Stimulated activated CD8-positive, alpha-beta memory T cell treated with anti-CD3 and anti-CD28 coated beads, Interleukin-4, amount 100 ng/mL, for 24 hours (primary cell): ENCODE measurements around the gene EMSY.

ENCODE experiments used
- DNase-seq: peaks from one replicate; pipeline ENCODE4 v3.0.0-alpha.2; 2020; ENCODE audit warnings: low read depth

Gene EMSY

DNA sequence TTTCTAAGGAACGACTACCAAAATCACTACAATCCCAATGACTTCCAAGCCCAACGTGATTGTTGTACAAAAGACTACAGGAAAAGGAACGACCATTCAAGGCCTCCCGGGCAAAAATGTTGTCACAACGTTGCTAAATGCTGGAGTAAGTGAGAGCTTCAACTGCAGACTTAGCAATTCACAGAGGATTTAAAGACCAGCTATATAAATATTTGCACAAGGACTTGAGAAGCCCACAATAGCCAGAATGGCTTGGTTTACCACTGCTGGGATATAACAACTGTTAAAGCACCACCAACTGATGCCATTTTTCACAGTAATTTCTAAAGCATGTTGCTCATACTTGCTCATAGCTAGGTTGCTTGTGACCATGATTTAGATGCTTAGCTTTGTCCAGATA is 78.3 kb downstream of the EMSY start:
- DNase-seq, result no peak

DNA sequence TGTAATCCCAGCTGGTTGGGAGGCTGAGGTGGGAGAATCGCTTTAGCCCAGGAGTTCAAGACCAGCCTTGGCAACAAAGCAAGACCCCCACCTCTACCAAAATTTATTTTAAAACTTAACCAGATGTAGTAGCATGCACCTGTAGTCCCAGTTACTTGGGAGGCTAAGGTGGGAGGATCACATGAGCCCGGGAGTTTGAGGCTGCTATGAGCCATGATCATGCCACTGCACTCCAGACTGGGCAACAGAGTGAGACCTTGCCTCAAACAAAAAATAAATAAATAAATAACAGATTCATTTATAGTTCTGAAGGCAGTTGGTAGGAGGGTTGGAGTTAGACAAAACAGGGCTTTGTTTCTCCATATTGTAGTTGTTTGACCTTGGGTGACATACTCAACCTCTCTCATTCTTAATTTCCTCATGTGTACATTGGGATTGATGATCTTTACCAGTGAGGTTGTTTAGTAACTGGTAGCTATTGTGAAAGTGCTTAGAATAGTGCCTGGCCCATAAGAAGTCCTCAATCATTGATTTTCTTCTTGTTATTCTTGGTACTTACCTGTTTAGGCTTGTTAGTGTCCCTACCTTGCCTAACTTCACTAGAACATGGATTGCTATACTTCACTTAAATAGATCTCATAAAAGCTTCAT is 79.1 kb downstream of the EMSY start:
- DNase-seq, result no peak

DNA sequence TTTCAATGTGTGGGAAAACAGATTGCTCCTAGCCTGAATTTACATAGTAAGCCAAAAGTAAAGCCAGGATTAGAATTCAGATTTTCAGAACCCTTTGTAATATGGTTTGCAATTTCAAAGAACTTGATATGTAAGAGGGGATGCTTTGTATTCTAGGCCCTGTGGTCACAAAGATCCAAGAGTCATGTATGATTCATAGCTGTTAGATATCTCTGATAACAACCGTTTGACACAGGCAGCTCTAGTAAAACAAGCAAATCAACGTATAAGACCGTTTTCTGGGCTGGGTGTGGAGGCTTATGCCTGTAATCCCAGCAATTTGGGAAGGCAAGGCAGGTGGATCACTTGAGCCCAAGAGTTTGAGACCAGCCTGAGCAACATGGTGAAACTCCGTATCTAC is 79.6 kb downstream of the EMSY start:
- no peak for DNase-seq

DNA sequence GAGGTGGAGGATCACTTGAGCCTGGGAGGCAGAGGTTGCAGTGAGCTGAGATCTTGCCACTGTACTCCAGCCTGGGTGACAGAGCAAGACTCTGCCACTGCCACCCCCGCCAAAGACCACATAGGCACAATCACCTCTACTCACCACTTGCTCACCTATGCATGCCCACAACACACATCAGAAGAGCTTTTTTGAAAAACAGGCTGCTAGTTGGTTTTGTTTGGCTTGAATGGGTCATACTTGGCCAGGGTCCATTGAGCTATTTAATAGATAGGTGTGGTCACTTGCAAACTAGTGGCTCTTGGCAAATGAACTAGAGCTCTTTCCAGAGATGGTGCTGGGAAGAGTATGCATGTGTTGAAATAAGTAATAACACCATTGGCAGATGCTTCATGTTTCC is 80.1 kb downstream of the EMSY start:
- DNase-seq, result no peak

DNA sequence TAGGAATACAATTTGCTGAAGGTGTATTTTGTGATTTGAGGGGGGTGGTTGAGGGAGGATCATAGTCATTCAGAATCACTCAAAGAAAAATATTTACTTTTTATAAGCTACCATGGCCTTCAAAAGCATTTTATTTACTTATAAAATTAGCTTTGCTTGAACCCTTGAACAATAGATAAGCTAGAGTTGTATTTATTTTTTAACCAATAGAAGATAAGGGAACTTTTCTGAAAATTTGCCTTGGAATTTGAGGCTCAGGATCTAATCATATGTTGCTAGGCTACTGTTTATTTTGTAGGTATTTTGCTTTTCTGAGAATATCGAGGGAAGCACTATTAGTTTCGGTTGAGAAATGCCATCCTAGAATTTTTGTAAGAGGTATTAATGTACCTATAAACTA is 82.1 kb downstream of the EMSY start:
- DNase-seq, result no peak

DNA sequence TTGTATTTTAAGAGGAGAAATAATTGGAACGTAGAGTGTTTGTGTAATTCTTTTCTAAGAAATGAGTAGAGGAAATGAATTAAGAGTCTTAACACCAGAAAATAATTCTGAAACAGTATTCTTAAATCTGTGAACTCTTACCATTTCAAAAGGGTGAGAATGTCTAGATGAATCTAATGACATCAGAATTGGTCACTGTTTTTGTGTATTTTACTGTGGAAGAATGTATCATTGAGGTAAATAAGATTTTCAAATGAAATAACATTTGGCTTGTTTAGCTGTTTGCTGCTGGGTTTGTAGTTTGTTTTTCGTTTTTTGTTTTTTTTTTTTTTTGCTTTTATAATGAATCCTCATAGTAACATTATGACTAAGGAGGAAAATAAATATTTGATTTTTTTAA is 97.6 kb downstream of the EMSY start:
- DNase-seq, result no peak

DNA sequence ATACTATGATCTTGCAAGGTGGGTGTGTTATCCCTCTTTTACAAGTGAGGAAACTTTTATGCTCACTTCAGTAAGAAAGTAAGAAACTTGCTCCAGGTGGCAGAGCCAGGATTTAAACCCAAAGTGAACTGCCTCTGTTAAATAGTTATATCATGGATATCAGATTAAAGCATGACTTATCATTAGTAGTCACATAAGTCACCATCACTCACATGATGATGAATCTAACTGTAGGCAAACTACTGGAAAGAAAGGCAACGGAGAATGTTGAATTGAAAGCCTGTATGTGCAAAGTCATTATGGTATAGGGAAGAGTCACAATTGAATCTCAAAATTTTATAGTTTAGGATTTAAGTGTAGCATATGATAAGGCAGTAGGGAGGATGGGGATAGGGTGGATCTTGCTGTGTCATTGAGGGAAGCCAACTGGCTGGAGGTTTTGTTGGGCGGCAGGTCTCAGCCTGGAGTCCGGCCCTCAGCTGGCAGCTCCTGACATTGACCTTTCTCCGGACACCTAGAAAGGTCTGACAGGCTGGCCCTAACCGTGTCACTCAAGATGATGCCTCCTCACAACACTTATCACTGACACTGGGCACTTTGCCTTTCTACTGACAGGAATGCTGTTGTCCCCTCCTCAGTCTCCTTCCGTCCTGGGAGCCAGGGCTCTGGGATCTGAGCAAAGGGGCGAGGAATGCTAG is 98.3 kb downstream of the EMSY start:
- DNase-seq, result no peak

DNA sequence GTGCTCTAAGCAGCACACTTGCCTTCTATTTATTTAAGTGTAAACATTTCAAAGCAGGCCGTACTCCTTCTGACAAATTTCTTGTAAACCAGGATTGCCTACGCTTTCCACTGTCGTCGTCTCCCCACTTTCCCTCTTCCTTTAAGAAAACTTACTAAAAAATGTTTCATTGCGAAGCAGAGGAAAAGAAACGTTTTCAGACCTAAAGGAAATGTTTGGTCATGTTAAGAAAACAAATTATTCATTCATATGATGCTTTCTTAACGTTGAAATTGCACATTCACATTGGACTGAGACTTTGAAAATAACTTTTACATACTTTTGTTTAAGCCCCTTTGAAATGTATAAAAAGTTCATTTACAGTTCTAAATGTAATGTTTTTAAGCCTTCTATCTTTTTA is 106.0 kb downstream of the EMSY start:
- DNase-seq, result no peak

DNA sequence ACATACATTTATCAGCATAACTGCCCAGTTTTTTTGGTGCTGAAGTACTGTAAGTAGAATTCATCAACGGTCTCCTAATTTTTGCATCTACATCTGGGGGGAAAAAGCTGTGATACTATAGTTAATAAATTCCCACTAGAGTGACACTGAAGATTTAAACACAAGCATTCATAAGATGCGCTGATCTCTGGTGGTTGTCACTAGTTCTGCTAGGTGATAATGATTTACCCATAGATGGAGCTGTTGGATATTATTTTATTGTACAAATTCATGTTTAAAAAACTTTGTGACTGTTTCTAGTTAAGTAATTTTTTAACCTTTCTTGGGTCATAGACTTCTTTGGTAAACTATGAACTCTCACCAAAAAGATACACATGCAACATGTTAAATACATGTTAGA is 106.6 kb downstream of the EMSY start:
- DNase-seq, result no peak

DNA sequence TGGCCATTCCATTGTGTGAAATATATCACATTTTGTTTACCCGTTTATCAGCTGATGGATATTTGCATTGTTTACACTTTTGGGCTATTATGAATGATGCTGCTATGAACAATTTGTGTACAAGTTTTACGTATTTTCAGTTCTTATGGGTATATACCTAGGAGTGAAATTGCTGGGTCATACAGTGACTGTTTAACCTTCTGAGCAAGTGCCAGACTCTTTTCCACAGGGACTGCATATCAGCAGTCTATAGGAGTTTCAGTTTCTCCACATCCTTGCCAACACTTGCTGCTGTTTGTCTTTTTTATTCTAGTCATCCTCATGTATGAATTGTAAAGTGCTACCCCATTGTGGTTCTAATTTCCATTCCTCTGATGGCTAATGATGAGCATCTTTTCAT is 108.2 kb downstream of the EMSY start:
- no peak for DNase-seq

DNA sequence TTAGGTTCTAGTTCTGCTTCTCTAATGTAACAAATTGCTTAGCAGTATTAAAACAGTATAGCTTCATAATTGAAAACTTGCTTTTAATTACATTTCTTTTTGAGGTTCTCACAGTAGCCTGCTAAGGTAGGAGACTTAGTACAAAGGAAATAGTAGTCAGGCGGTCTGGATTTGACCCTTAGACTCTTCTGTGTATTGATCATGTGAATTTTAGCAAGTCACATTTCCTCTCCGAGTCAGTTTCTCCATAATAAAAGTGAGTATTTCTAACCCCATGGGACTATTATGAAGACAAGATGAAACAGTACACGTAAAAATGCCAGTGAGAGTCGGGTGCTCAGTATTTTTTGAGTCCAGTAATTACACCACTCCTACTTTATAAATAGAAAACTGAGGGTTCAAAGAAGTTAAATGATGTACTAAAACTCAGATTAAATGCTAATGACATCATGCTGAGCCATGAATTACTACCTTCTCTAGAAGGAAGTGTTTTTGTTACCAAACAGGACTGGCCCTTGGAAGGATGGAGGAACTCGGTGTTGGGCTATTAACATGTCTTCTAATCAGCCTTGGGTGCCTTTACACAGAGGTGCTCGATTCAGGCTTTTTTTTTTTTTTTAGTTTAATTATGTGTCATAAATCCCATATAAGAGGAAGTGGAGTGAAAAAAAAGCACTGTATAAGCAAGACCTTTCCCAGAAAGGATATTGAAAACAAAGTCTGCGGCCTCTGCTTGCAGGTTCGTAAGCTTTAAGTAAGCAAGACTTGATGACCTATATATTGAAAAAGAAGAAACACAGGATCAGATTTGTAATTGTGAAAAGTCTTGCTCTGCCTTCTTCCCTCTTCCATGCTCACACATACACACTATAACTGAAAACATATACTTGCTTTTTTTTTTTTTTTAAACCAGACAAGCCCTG is 109.0 kb downstream of the EMSY start:
- DNase-seq, result no peak

DNA sequence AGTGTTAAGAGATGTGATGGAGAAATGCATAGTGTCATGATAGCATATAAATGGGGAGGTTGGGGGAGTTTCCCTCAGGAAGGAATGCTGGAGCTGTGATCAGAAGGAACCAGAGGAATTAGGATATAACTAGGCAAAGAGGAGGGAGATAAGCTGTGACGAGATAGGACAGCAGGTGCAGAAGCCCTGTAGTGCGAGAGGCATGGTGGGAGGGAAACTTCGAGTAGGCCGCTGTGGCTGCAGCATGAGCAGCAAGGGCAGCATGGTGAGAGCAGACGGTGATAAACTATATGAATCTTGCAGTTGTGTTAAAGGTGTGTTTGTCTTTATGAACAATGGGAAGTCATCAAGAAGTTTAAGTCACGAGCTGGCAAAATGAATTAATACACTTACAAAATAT is 109.9 kb downstream of the EMSY start:
- no peak for DNase-seq

DNA sequence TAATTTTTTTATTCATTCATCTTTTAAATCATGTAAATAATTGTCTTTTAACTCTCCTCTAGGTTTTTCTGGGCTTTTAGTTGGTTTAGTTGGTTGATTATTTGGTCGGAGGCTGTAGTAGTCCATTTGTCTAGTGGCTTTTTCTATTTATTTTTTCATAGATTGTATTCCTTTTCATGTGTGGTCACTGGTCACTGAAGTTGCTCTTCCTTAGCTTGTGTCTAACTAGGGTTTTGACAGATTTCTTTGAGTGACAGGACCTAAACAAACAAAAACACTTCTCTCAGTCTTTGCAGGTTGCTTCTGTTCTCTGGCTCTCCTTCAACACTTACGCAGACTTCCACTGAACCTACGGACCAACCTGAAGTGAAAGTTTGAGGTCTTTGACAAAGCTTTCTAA is 112.6 kb downstream of the EMSY start:
- no peak for DNase-seq

DNA sequence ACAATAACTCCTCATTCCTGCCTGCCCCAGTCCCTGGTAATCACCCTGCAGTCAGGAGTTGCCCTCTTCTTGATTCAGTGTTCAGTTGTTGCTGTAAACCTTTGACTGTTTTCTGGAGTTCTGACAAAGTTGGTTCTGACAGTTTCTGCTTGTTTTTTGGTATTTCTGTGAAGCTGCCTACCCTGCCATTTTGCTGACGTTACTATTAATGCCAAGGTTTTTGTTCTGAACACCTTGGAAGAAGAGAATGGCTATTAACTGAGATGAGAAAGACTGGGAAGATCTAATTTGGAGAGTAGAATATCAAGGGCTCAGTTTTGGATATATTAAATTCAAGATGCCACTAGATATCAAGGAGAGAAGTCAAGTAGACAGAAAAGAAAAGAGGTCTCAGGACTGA is 113.7 kb downstream of the EMSY start:
- no peak for DNase-seq

DNA sequence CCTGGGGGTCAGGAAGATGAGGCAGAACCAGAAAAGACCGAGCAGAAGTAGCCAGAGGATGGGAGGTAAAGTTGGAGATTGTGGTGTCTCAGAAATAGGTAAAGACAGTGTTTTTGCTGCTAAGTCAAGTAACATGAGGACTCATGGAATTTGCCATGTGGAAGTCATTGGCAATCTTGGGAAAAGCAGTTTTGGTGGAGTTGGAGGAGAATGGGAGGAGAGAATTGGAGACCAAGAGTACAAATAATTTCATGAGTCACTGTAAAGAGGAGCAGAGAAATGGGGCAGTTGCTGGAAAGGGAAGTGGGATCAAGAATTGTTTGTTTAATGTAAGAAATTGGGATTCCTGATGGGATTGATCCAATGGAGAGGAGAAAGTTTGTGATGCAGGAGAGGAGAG is 114.1 kb downstream of the EMSY start:
- no peak for DNase-seq

DNA sequence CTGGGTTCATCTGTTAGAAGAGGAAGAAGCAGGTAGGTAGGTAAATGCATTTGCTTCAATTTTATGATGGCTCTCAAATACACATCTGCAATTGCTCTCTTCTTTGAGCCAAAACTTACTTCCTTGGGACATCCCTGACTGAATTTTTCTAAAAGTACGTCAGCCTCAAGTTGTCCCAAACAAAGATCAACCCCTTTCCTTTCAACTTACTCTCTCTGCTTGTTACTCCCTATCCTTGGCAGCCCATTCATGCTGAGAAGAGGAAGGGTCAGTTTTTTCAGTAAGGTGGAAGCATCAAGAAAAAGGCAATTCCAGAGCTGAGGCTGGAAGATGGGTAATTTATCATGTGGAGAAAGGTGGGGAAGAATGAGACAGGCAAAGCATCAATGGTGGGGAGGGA is 114.5 kb downstream of the EMSY start:
- DNase-seq, result no peak

DNA sequence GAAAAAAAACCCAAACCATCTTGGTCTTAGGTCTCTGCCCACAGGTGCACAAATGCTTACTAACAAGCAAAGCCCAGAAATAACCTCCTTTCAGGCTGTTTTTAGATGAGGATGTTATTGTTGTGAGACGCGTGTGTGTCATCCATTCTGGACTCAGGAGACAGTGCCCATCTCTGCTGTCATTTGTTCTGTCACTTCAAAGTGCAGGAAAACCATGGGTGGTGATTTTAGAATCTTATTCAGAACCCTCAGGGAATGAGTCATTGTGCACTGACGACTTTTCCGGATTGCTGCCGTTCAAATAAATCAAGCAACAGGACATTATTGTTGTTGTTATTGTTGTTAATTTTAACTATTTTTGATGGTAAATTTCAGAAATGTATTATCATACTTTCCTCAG is 115.4 kb downstream of the EMSY start:
- no peak for DNase-seq

DNA sequence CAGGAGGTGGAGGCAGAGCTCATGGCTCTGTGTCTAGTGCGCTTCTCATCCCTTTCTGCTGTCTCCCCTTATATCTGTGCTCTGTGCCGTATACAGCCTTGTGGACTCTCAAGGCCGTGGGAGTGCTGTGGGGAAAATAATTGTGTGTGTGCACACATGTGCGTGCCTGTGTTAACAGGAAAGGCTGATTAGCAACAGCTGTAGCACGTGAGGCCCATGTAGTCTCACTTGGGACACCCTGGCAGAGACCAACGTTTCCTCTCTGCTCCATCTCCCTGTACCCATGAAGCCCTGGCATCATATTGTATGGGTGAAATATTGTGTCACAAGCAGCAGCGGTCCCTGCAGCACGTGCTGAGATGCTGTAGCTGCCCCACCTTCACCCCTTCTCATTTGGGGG is 116.4 kb downstream of the EMSY start:
- no peak for DNase-seq

DNA sequence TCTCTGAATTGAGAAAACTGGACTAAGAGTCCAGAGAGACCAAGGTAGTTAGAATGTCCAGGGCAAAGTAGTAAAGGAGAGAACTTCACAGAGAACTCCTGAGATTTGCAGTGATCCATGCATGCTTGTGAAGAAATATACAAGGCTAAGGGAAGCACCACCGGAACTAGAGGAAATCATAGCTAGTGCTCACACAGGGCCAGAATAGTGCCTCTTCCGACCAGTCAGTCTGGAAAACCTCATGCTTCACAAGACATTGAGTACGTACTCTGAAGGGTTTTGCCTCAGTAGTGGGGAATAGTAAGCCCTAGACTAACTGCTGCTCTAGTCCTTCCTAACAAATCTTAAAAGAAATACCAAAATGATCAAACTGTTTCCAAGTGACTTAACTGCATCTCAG is 117.7 kb downstream of the EMSY start:
- no peak for DNase-seq

DNA sequence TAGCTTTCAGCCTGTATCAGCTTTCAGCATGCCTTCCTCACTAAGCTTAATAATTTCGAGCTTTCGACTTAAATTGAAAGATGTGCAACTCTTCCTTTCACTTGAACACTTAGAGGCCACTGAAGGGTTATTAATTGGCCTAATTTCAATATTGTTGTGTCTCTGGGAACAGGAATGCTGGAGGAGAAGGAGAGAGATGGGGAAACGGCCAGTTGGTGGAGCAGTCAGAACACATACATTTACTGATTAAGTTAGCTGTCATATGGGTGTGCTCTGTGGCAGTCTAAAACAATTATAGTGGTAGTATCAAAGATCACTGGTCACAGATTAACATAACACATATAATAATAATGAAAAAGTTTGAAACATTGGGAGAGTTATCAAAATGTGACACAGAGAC is 119.5 kb downstream of the EMSY start:
- no peak for DNase-seq

DNA sequence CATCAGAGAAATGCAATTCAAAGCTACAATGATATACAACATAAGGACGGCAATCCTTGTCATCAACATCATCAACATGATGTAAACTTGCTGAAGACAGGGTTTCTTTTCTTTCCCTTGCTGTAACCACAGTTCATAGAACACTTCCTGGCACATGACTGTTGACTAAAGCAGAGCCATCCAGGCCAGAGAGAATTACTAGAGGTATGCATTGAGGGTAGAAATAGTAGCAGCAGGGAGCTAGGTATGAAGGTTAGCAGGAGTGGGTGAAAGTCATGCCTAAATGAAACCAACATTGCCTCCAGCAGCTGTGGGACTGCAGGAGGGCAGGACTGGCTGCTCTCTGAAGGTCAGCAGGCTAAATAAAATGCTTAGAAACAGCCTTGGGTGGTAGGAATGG is 122.0 kb downstream of the EMSY start:
- DNase-seq, result no peak

DNA sequence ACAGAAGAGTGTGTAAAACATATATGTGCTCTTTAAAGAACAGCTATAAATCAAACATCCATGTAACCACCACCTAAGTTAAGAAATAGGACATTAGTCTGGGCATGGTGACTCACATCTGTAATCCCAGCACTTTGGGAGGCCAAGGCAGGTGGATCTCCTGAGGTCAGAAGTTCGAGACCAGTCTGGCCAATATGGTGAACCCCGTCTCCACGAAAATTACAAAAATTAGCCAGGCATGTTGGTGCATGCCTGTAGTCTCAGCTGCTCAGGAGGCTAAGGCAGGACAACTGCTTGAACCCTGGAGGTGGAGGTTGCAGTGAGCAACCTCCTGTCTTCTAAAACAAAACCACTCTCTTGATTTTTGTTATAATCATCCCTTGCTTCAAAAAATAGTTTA is 122.4 kb downstream of the EMSY start:
- no peak for DNase-seq

DNA sequence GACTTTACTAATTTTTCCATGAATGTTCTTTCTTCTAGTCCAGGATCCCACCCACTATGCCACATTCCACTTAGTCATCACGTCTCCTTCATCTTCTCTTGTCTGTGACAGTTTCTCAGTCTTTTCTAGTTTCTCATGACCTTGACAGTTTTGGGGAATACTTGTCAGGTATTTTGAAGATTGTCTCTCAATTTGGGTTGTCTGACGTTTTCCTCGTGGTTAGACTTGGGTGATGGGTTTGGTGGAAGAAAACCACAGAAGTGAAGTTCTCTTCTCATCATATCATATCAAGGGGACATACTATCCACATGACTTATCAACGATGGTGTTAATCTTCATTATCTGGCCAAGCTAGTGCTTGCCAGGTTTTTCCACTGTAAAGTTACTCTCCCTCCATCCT is 123.3 kb downstream of the EMSY start:
- no peak for DNase-seq
